Body of pancreas (tissue), 4 donors: ENCODE measurements around the gene FAM222A.

Experiments
- CTCF ChIP-seq, 7 experiments: fragments of 450-650 bp in 4 of 7; fragments of 200-600 bp in 3 of 7; sonication (generic) in 3 of 7; IDR thresholded peaks; one replicate each; pipeline ENCODE4 v1.5.1; 2016 to 2019; ENCODE audit warnings: antibody characterized with exemption in 7 of 7
- POLR2A ChIP-seq, 3 donors: fragments of 450-650 bp; IDR thresholded peaks; one replicate each; pipeline ENCODE4 v1.6.1; 2016; ENCODE audit warnings: antibody characterized with exemption in 3 of 3, mild to moderate bottlenecking in 2 of 3

GRCh38 chr12:109728921-109729320 lies 15.3 kb downstream of the FAM222A start:
- no peak for TF ChIP-seq POLR2A (IDR thresholded peaks at IDR 0.05)
- no peak for TF ChIP-seq CTCF (IDR thresholded peaks at IDR 0.05)
